Hepatocyte (in vitro differentiated cells): Measurements from ENCODE around the gene EIF6. TPM values are rescaled to one million over a fixed set of nuclear protein-coding genes. Genes with fewer than 3 reads are reported as not detected.

ENCODE experiments used
- DNase-seq: peaks from one replicate; pipeline ENCODE4 v3.0.0-alpha.2; 2016; ENCODE audit warnings: low spot score
- H2AFZ ChIP-seq: fragments of 200-600 bp; sonication (generic); 2 replicates; pipeline ENCODE4 v1.6.0; 2016; ENCODE audit warnings: antibody characterized with exemption, mild to moderate bottlenecking
- H3K27ac ChIP-seq: fragments of 200-600 bp; sonication (generic); 2 replicates; pipeline ENCODE4 v1.5.1; 2016; ENCODE audit warnings: mild to moderate bottlenecking
- H3K27me3 ChIP-seq: fragments of 200-600 bp; sonication (generic); 2 replicates; pipeline ENCODE4 v1.6.1; 2016
- H3K36me3 ChIP-seq: fragments of 200-600 bp; sonication (generic); replicated peaks from 2 replicates; pipeline ENCODE4 v1.5.1; 2016; ENCODE audit warnings: low read depth; ENCODE audit not compliant: insufficient read depth
- H3K4me1 ChIP-seq: fragments of 200-600 bp; sonication (generic); 2 replicates; pipeline ENCODE4 v1.5.1; 2016; ENCODE audit warnings: mild to moderate bottlenecking, moderate library complexity; ENCODE audit not compliant: insufficient read depth
- H3K4me2 ChIP-seq: fragments of 200-600 bp; sonication (generic); 2 replicates; pipeline ENCODE4 v1.6.0; 2016
- H3K4me3 ChIP-seq: fragments of 200-600 bp; sonication (generic); 2 replicates; pipeline ENCODE4 v1.5.1; 2016; ENCODE audit warnings: mild to moderate bottlenecking
- H3K79me2 ChIP-seq: fragments of 200-600 bp; sonication (generic); 2 replicates; pipeline ENCODE4 v1.6.0; 2017; ENCODE audit warnings: mild to moderate bottlenecking
- H3K9me2 ChIP-seq: fragments of 200-600 bp; sonication (generic); replicated peaks from 2 replicates; pipeline ENCODE4 v1.6.0; 2017; ENCODE audit warnings: mild to moderate bottlenecking; ENCODE audit not compliant: insufficient read depth
- H3K9me3 ChIP-seq: fragments of 200-600 bp; sonication (generic); 2 replicates; pipeline ENCODE4 v1.5.1; 2016; ENCODE audit warnings: low read depth, mild to moderate bottlenecking
- H4K20me1 ChIP-seq: fragments of 200-600 bp; sonication (generic); 2 replicates; pipeline ENCODE4 v1.6.0; 2016; ENCODE audit warnings: mild to moderate bottlenecking; ENCODE audit not compliant: insufficient read depth, poor library complexity, severe bottlenecking
- EZH2 ChIP-seq: fragments of 200-600 bp; sonication (generic); IDR thresholded peaks from 2 replicates; pipeline ENCODE4 v1.6.1; 2016; ENCODE audit warnings: antibody characterized with exemption, mild to moderate bottlenecking, borderline replicate concordance
- EZH2phosphoT487 ChIP-seq: fragments of 200-600 bp; sonication (generic); IDR thresholded peaks from one replicate; pipeline ENCODE4 v1.6.1; 2018; ENCODE audit warnings: antibody characterized with exemption, mild to moderate bottlenecking, low read depth, moderate library complexity; ENCODE audit not compliant: unreplicated experiment, severe bottlenecking
- WGBS: methylation state at CpG from one replicate; pipeline ENCODE4 v1.1.6; 2016; ENCODE audit warnings: low lambda C conversion rate; ENCODE audit errors: missing lambda C conversion rate; 5-methylcytosine and 5-hydroxymethylcytosine counted together
- polyA plus RNA-seq: library from polyadenylated mRNA; unstranded; fragments of >200 nt; fragmentation: Nextera tagmentation; extraction: Ambion mirVana; gene quantifications from 2 replicates; pipeline ENCODE4 v1.2.1, GENCODE V29; 2016
- total RNA-seq: library from RNA; depleted of rRNA; stranded (reverse); fragments of >200 nt; gene quantifications from 2 replicates; pipeline ENCODE4 v1.2.3, GENCODE V29; 2014
- TF ChIP-seq, protein P1 (sequence below): fragments of 200-600 bp; sonication (generic); IDR thresholded peaks from 2 replicates; pipeline ENCODE4 v1.5.1; 2016; ENCODE audit warnings: antibody characterized with exemption, mild to moderate bottlenecking; ENCODE audit not compliant: poor library complexity

The EIF6 gene
- total and polyA plus RNA-seq, 2 experiments from 2014 or later, result 112 to 230 TPM

DNA sequence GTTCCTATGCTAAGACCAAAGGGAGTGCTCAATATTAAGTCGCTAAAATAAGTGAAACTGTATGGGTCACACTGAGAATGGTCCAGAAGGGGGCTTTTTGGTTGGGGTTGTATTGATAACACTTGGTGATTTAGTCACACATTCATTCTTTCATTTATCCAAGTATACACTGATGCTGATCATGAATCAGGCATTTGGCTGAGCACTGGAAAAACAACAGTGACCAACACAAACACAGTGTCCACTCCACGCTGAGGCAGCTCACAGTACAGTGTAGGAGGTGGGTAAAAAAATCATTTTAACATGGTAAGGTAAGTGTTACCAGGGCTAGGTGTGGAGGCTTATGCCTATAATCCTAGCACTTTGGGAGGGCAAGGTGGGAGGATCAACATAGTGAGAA lies 16.9 kb upstream of the EIF6 start:
- no peak overlapping the region for H2AFZ ChIP-seq
- TF ChIP-seq EZH2phosphoT487 (no peak), EZH2 (no peak)
- TF ChIP-seq, protein P1, sequence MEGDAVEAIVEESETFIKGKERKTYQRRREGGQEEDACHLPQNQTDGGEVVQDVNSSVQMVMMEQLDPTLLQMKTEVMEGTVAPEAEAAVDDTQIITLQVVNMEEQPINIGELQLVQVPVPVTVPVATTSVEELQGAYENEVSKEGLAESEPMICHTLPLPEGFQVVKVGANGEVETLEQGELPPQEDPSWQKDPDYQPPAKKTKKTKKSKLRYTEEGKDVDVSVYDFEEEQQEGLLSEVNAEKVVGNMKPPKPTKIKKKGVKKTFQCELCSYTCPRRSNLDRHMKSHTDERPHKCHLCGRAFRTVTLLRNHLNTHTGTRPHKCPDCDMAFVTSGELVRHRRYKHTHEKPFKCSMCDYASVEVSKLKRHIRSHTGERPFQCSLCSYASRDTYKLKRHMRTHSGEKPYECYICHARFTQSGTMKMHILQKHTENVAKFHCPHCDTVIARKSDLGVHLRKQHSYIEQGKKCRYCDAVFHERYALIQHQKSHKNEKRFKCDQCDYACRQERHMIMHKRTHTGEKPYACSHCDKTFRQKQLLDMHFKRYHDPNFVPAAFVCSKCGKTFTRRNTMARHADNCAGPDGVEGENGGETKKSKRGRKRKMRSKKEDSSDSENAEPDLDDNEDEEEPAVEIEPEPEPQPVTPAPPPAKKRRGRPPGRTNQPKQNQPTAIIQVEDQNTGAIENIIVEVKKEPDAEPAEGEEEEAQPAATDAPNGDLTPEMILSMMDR, result no peak
- no peaks in the 10 kb centered on the region for H3K9me2 ChIP-seq
- DNase-seq, result no peak
- no peak overlapping the region for H3K4me2 ChIP-seq
- H3K36me3 ChIP-seq, result no peaks in the 10 kb centered on the region
- no peaks in the 10 kb centered on the region for H3K79me2 ChIP-seq
- no peaks in the 10 kb centered on the region for H3K27me3 ChIP-seq
- WGBS, result 93% methylated on average over 2 of the region's 2 CpGs
- H4K20me1 ChIP-seq, result no peaks in the 10 kb centered on the region
- H3K4me1 ChIP-seq, result peaks cover 32% of the 10 kb centered on the region
- H3K9me3 ChIP-seq, result no peaks in the 10 kb centered on the region
- no peak overlapping the region for H3K27ac ChIP-seq
- no peak overlapping the region for H3K4me3 ChIP-seq

DNA sequence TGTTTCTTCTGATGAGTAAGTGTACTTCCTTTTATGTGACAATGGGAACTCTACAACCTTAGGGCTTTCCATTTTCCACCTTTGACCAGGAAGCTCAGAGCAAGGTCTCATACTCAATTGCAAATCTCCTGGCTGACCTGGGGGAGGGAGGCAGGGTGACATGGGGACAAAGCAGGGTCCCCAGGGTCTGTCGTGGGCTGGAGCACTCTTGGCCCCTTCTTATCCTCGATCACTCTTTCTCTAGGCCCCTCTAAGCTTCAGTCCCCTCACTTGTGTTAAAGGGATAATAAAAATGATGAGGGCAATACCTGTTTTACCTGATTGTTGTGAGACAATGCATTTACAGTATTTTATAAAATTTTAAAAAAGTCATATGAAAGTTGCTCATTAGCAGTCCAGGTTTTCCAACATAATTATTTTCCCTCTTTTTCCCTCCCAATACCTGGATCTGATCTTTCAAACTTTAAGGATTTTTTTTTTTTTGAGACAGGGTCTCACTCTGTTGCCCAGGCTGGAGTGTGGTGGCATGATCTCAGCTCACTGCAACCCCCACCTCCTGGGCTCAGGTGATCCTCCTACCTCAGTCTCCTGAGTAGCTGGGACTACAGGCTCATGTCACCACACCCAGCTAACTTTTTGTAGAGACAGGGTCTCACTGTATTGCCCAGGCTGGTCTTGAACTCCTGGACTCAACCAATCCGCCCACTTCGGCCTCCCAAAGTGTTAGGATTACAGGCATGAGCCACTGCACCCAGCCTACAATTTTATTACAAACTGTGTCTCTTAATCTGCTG lies 16.1 kb upstream of the EIF6 start:
- Histone ChIP-seq H4K20me1 (no peaks in the 10 kb centered on the region), H3K27me3 (no peaks in the 10 kb centered on the region), H3K36me3 (no peaks in the 10 kb centered on the region), H2AFZ (no peak overlapping the region), H3K4me1 (peaks cover 26% of the 10 kb centered on the region), H3K27ac (no peak overlapping the region), H3K79me2 (no peaks in the 10 kb centered on the region), H3K9me2 (no peaks in the 10 kb centered on the region), H3K4me3 (no peak overlapping the region), H3K4me2 (no peak overlapping the region), H3K9me3 (no peaks in the 10 kb centered on the region)
- no peak for DNase-seq
- 93% methylated on average over 4 of the region's 4 CpGs for WGBS
- TF ChIP-seq EZH2phosphoT487 (no peak), EZH2 (no peak)
- TF ChIP-seq, protein P1, result no peak

DNA sequence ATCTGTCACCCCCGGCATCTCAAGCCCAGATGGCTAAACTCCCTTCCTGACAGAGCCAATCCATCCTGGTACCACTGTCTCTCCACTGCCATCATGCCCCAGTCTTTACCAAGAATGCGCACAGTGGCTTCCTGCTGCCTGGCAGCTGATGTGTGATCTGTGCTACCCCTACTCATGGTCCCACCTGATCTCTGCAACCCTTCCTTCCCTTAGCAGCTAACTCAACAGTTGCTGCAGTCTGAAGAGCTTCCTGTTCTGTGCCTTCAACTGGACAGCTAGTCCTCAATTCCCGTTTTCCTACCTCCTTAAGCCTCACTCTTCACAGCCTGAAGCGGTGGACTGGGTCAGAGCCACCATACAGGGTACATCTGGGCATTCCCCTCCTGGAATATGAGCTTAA lies 15.2 kb upstream of the EIF6 start:
- TF ChIP-seq, protein P1, result no peak
- no peak for TF ChIP-seq EZH2
- no peak for TF ChIP-seq EZH2phosphoT487
- H3K4me1 ChIP-seq, result peaks cover 18% of the 10 kb centered on the region
- no peak overlapping the region for H2AFZ ChIP-seq
- no peak overlapping the region for H3K27ac ChIP-seq
- no peaks in the 10 kb centered on the region for H3K27me3 ChIP-seq
- H3K4me3 ChIP-seq, result no peak overlapping the region
- H4K20me1 ChIP-seq, result no peaks in the 10 kb centered on the region
- no peak overlapping the region for H3K4me2 ChIP-seq
- no peak for DNase-seq
- no peaks in the 10 kb centered on the region for H3K36me3 ChIP-seq
- H3K9me3 ChIP-seq, result no peaks in the 10 kb centered on the region
- 95% methylated on average over 4 of the region's 4 CpGs for WGBS
- no peaks in the 10 kb centered on the region for H3K9me2 ChIP-seq
- no peaks in the 10 kb centered on the region for H3K79me2 ChIP-seq
